Breast epithelium (tissue), 3 donors: ENCODE data around the gene DAB2IP.

Experiments used
- CTCF ChIP-seq, 3 donors: fragments of 450-650 bp; IDR thresholded peaks; one replicate each; pipeline ENCODE4 v1.5.1; 2016 to 2017; ENCODE audit warnings: antibody characterized with exemption in 3 of 3, mild to moderate bottlenecking in 3 of 3, moderate library complexity in 3 of 3
- POLR2A ChIP-seq: fragments of 450-650 bp; IDR thresholded peaks from one replicate; pipeline ENCODE4 v1.6.1; 2016; ENCODE audit warnings: antibody characterized with exemption, mild to moderate bottlenecking, moderate library complexity
- POLR2AphosphoS5 ChIP-seq, 3 donors: sonication (generic); formaldehyde crosslinking; IDR thresholded peaks; one replicate each; pipeline ENCODE4 v1.6.1; 2017; ENCODE audit warnings: antibody characterized with exemption in 3 of 3

DNA sequence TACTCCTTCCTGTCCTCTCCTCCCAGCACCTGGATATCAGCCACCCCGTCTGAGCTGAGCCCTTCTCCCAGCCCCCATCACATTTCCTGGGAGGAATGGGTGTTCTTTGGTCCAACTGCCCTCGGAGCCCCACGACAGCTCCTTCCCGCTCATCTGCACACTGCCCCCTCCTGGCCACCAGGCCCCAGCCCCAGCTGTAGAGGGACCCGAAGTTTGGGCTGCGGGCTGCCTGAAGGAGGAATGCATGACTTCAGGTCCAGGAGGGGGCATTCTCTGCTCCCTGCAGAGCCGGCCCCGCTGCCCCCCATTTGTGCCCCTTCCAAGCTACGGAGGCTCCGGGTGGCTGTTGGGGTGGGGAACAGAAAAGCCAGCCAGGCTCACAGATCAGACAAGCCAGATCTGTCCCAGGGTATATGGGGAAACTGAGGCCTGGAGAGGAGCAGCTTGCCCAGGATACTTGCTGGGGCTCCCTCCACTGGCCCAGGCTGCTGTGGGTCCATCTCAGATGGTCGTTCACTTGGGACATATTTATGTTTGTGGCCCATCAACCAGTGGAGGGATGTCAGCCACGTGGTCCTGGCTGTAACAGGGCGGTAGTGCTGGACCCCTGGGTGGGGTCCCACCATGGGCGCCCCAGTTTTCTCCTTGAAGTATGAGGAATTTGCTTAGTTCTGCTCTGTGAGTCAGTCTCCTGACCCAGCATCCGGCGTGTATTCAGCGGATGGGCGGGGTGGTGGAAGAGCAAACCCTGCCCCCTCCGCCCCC is 33.1 kb downstream of the DAB2IP start:
- TF ChIP-seq POLR2A, result no peak
- peak; percentile 25 to 49 (median 38) for TF ChIP-seq CTCF (IDR thresholded peaks at IDR 0.05)
- no peak for TF ChIP-seq POLR2AphosphoS5 (IDR thresholded peaks at IDR 0.05)
